SU-DHL-6 (cell line): ENCODE measurements around the gene LATS1.

Source experiments
- EZH2phosphoT487 ChIP-seq: fragments of 200-600 bp; sonication (generic), shearing (Covaris generic); conservative IDR thresholded peaks from 2 replicates; pipeline ENCODE4 v1.6.1; 2018; ENCODE audit warnings: mild to moderate bottlenecking, antibody characterized with exemption, low read length, moderate library complexity, mixed read lengths
- TF ChIP-seq, protein P1 (sequence below): fragments of 200-600 bp; sonication (generic); IDR thresholded peaks from one replicate; pipeline ENCODE4 v1.5.1; 2017; ENCODE audit warnings: antibody characterized with exemption, mild to moderate bottlenecking, low read length, moderate library complexity; ENCODE audit not compliant: insufficient read depth, poor library complexity, severe bottlenecking

DNA sequence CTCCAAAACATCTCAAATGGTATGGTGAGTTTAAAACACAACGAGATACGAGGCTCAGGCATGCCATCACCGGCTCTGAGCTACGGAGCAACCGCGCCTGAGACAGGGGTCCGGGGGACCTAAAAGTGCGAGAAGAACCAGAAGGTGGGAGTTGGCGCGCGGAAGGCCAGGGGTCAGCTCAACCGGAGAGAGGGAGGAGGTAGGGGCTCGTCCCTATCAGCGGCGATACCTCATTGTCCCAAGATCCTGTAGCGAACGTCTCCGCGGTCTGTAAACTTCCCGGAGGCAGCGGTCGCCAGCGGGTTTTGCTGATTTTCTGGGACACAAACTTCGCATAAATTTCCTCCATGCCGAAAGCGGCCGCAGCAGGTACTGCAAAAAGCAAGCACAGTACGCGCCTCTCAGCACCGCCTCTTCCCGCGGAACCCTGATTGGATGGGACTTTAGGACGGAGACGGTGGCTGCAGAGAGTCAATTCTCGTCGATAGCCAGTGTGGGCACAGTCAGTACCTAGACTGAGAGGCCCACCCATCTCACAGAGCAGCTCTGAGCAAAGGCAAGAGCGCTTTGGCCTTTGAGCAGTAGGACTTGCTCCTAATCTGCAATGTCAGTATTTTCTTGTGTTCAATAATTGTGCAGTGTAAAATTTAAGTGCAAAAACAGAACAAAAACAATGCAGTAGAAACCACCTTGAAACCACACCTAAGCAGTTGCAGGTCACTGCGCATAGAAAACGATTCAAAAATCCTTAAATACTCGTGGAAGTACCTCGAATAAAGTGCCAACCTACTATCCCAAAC is 28.4 kb upstream of the LATS1 start, which contains the start of gene NUP43:
- TF ChIP-seq, protein P1, sequence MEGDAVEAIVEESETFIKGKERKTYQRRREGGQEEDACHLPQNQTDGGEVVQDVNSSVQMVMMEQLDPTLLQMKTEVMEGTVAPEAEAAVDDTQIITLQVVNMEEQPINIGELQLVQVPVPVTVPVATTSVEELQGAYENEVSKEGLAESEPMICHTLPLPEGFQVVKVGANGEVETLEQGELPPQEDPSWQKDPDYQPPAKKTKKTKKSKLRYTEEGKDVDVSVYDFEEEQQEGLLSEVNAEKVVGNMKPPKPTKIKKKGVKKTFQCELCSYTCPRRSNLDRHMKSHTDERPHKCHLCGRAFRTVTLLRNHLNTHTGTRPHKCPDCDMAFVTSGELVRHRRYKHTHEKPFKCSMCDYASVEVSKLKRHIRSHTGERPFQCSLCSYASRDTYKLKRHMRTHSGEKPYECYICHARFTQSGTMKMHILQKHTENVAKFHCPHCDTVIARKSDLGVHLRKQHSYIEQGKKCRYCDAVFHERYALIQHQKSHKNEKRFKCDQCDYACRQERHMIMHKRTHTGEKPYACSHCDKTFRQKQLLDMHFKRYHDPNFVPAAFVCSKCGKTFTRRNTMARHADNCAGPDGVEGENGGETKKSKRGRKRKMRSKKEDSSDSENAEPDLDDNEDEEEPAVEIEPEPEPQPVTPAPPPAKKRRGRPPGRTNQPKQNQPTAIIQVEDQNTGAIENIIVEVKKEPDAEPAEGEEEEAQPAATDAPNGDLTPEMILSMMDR, result no peak
- no peak for TF ChIP-seq EZH2phosphoT487
